Measurements from ENCODE around the gene C3orf33. TPM values are rescaled to one million over a fixed set of nuclear protein-coding genes. Genes with fewer than 3 reads are reported as not detected.
"Not testable (repeated sequence)": the region's sequence is repeated elsewhere in the genome, so short reads cannot be mapped to it uniquely, and the experiment has no call there.

C3orf33 gene
- total and polyA plus RNA-seq, 7 donors = 0.92 to 8.6 (median 3.6) TPM

DNA sequence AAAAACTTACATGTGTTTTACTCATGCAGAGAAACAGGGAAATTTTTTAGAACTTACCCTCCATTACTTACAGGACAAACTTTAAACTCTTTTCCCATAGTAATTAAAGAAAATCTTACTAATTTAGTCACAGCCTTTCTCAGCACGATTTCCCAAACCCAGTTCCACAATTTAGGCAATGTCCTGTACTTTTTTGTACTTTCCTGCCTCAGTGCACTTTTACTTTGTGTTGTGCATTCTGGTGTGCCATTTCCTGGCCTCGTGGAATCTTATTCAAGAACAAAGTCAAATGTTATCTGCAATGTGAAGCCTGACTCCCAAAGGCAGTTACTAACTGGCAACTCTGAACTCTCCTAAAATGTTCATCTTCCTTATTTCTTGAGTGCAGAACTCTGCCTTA is 46.3 kb upstream of the C3orf33 start:
- WGBS, 2 donors = 16 to 31% methylated on average over 2 of the region's 2 CpGs
- Histone ChIP-seq H3K36me3 (no peaks in the 10 kb centered on the region), H3K27ac (no peak overlapping the region), H3K4me1 (peaks cover 0 to 61% (median 56%) of the 10 kb centered on the region in 4 donors), H3K4me3 (peak overlapping the region; percentile 76 to 96 (median 91)), H3K27me3 (no peaks in the 10 kb centered on the region), H3K9me3 (no peaks in the 10 kb centered on the region)
- TF ChIP-seq EP300 (IDR thresholded peaks at IDR 0.05) (no peak), POLR2AphosphoS5 (IDR thresholded peaks at IDR 0.05) (no peak), POLR2A (IDR thresholded peaks at IDR 0.05) (no peak)
- TF ChIP-seq, protein P1, sequence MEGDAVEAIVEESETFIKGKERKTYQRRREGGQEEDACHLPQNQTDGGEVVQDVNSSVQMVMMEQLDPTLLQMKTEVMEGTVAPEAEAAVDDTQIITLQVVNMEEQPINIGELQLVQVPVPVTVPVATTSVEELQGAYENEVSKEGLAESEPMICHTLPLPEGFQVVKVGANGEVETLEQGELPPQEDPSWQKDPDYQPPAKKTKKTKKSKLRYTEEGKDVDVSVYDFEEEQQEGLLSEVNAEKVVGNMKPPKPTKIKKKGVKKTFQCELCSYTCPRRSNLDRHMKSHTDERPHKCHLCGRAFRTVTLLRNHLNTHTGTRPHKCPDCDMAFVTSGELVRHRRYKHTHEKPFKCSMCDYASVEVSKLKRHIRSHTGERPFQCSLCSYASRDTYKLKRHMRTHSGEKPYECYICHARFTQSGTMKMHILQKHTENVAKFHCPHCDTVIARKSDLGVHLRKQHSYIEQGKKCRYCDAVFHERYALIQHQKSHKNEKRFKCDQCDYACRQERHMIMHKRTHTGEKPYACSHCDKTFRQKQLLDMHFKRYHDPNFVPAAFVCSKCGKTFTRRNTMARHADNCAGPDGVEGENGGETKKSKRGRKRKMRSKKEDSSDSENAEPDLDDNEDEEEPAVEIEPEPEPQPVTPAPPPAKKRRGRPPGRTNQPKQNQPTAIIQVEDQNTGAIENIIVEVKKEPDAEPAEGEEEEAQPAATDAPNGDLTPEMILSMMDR (IDR thresholded peaks at IDR 0.05) = no peak
- no peak for DNase-seq
- intact Hi-C loops (cut with DNase I) = loop anchor here (5.0 to 10.0 kb wide), 2 partner anchors 45 to 1302 kb away; partner anchors contain the start of gene C3orf33

DNA sequence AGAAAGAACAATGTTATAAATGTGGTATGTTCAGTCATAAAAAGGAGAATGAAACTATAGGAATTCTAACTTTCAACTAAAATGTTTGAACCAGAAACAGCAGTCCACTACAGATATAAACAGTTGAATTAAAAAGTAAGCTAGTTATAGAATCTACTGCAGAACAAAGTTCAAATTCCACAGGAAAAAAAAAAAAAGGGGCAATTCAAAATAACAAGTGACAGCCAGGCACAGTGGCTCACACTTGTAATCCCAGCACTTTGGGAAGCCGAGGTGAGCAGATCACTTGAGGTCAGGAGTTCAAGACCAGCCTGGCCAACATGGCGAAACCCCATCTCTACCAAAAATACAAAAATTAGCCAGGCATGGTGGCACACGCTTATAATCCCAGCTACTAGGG is 43.3 kb upstream of the C3orf33 start:
- H3K27me3 ChIP-seq; H3K4me3 ChIP-seq; DNase-seq; H3K27ac ChIP-seq; intact Hi-C loops (cut with DNase I); H3K36me3 ChIP-seq; H3K9me3 ChIP-seq: not testable (repeated sequence)
- 56 to 74% methylated on average over 3 of the region's 3 CpGs for WGBS, 2 donors
- peaks cover 0 to 78% (median 55%) of the 10 kb centered on the region in 4 donors for H3K4me1 ChIP-seq

DNA sequence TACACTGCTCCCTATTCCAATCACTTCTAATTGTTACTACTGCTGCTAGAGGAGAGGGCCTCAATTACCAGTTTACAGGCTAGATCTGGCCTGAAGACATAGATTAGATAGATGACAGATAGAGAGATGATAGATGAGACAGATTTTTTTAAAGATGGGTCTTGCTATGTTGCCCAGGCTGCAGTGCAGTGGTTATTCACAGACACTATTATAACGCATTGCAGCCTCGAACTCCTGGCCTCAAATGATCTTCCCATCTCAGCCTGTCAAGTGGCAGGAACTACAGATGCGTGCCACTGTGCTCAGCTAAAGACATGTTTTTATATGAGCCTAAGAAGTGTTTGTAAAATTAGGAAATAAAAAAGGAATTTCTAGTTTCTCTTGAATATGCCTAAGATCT is 41.9 kb upstream of the C3orf33 start:
- WGBS, 2 donors = 88 to 95% methylated on average over 3 of the region's 3 CpGs
- no peaks in the 10 kb centered on the region for H3K9me3 ChIP-seq
- no peaks in the 10 kb centered on the region for H3K27me3 ChIP-seq
- peaks cover 0 to 70% (median 48%) of the 10 kb centered on the region in 4 donors for H3K4me1 ChIP-seq
- no peak overlapping the region for H3K4me3 ChIP-seq
- DNase-seq = no peak
- no peak overlapping the region for H3K27ac ChIP-seq
- no peak for TF ChIP-seq POLR2AphosphoS5 (IDR thresholded peaks at IDR 0.05)
- TF ChIP-seq, protein P1 (IDR thresholded peaks at IDR 0.05) = no peak
- no peak for TF ChIP-seq POLR2A (IDR thresholded peaks at IDR 0.05)
- TF ChIP-seq EP300 (IDR thresholded peaks at IDR 0.05) = no peak
- H3K36me3 ChIP-seq = no peaks in the 10 kb centered on the region
- intact Hi-C loops (cut with DNase I) = no loop called here

DNA sequence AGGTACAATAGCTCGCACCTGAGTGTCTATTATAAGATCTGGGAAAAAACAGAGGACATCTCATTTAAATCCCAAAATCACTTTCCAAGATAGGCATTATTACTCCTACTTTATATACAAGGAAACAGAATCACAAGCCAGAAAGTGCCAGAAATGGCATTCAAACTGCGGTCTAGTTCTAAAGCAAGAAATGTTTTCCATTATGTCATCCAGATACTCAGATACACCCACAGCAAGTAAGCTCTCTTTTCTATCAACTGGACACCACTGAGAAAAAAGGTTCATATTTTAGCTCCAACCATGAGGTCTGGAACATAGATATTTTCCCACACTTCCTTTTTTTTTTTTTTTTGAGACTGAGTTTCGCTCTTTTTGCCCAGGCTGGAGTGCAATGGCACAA is 40.0 kb upstream of the C3orf33 start:
- WGBS, 2 donors = 90 to 93% methylated on average over 3 of the region's 3 CpGs
- Histone ChIP-seq H3K4me1 (peaks cover 0 to 51% (median 29%) of the 10 kb centered on the region in 4 donors), H3K27me3 (no peaks in the 10 kb centered on the region), H3K4me3 (no peak overlapping the region), H3K36me3 (no peaks in the 10 kb centered on the region), H3K9me3 (no peaks in the 10 kb centered on the region), H3K27ac (no peak overlapping the region)
- DNase-seq = no peak
- intact Hi-C loops (cut with DNase I) = no loop called here
- no peak for TF ChIP-seq EP300 (IDR thresholded peaks at IDR 0.05)
- no peak for TF ChIP-seq POLR2A (IDR thresholded peaks at IDR 0.05)
- TF ChIP-seq, protein P1 (IDR thresholded peaks at IDR 0.05) = no peak
- TF ChIP-seq POLR2AphosphoS5 (IDR thresholded peaks at IDR 0.05) = no peak

DNA sequence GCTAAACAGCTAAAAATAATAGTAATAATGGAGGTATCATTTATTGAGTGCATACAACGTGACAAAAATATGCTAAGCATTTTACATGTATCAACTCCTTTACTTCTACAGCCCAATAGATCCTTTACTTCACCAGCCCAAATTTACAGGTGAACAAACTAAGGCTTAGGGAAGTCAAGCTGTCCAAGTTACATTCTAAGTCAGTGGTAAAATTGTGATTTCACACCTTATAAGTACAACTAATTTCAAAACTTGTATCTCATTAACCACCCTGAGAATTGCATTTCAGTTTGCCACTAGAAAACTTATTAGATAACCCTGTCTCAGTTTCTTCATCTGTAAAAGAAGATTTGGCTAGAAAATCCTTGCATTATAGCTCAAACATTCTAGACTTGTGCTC is 37.5 kb upstream of the C3orf33 start:
- Histone ChIP-seq H3K36me3 (peaks cover 0 to 5% (median 0%) of the 10 kb centered on the region in 4 donors), H3K9me3 (no peaks in the 10 kb centered on the region), H3K27ac (no peak overlapping the region), H3K4me1 (peaks cover 0 to 26% (median 8%) of the 10 kb centered on the region in 4 donors), H3K4me3 (no peak overlapping the region), H3K27me3 (no peaks in the 10 kb centered on the region)
- intact Hi-C loops (cut with DNase I) = no loop called here
- TF ChIP-seq, protein P1 (IDR thresholded peaks at IDR 0.05) = no peak
- TF ChIP-seq EP300 (IDR thresholded peaks at IDR 0.05) (no peak), POLR2AphosphoS5 (IDR thresholded peaks at IDR 0.05) (no peak), POLR2A (IDR thresholded peaks at IDR 0.05) (no peak)
- WGBS, 2 donors = 60 to 83% methylated on average over 1 of the region's 1 CpG
- no peak for DNase-seq

Measured in sigmoid colon (tissue), 7 donors.